ENCODE results near the gene TMEM109. TPM values are rescaled to one million over a fixed set of nuclear protein-coding genes. Genes with fewer than 3 reads are reported as not detected.

Gene TMEM109
- polyA plus RNA-seq, 1 donor from 2014 or later, result 1.8 TPM

DNA sequence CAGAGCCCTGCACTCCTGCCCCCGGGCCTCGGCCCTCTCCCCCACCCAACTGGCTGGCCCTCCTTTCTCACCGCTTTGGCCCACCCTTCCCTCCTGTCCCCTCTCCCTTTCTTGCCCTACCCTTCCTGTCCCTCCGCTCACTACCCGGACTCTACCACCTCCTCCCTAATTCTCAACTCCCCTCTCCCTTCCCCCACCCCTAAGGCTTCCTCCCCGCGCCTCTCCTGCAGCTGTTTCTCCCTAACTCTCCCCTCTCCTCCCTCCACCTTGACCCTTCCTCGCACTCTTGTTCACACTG lies 37.6 kb downstream of the TMEM109 start:
- no peak overlapping the region for H3K4me3 ChIP-seq (ENCODE audit: low read length)
- no peaks in the 10 kb centered on the region for H4K20me1 ChIP-seq (ENCODE audit: insufficient read depth)
- no peak overlapping the region for H3K27ac ChIP-seq (ENCODE audit: low read length)
- H3K9me2 ChIP-seq (ENCODE audit: insufficient read depth, low read length), result no peaks in the 10 kb centered on the region
- TF ChIP-seq, protein P1, sequence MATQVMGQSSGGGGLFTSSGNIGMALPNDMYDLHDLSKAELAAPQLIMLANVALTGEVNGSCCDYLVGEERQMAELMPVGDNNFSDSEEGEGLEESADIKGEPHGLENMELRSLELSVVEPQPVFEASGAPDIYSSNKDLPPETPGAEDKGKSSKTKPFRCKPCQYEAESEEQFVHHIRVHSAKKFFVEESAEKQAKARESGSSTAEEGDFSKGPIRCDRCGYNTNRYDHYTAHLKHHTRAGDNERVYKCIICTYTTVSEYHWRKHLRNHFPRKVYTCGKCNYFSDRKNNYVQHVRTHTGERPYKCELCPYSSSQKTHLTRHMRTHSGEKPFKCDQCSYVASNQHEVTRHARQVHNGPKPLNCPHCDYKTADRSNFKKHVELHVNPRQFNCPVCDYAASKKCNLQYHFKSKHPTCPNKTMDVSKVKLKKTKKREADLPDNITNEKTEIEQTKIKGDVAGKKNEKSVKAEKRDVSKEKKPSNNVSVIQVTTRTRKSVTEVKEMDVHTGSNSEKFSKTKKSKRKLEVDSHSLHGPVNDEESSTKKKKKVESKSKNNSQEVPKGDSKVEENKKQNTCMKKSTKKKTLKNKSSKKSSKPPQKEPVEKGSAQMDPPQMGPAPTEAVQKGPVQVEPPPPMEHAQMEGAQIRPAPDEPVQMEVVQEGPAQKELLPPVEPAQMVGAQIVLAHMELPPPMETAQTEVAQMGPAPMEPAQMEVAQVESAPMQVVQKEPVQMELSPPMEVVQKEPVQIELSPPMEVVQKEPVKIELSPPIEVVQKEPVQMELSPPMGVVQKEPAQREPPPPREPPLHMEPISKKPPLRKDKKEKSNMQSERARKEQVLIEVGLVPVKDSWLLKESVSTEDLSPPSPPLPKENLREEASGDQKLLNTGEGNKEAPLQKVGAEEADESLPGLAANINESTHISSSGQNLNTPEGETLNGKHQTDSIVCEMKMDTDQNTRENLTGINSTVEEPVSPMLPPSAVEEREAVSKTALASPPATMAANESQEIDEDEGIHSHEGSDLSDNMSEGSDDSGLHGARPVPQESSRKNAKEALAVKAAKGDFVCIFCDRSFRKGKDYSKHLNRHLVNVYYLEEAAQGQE (IDR thresholded peaks at IDR 0.05; ENCODE audit: borderline replicate concordance), result no peak
- TF ChIP-seq POLR2AphosphoS5 (IDR thresholded peaks at IDR 0.05), result no peak
- TF ChIP-seq, protein P2, sequence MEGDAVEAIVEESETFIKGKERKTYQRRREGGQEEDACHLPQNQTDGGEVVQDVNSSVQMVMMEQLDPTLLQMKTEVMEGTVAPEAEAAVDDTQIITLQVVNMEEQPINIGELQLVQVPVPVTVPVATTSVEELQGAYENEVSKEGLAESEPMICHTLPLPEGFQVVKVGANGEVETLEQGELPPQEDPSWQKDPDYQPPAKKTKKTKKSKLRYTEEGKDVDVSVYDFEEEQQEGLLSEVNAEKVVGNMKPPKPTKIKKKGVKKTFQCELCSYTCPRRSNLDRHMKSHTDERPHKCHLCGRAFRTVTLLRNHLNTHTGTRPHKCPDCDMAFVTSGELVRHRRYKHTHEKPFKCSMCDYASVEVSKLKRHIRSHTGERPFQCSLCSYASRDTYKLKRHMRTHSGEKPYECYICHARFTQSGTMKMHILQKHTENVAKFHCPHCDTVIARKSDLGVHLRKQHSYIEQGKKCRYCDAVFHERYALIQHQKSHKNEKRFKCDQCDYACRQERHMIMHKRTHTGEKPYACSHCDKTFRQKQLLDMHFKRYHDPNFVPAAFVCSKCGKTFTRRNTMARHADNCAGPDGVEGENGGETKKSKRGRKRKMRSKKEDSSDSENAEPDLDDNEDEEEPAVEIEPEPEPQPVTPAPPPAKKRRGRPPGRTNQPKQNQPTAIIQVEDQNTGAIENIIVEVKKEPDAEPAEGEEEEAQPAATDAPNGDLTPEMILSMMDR (IDR thresholded peaks at IDR 0.05; ENCODE audit: poor library complexity, severe bottlenecking), result no peak
- no peak for TF ChIP-seq EZH2 (IDR thresholded peaks at IDR 0.05; ENCODE audit: borderline replicate concordance, insufficient read depth, low read length, poor library complexity, severe bottlenecking)
- TF ChIP-seq RAD21 (conservative IDR thresholded peaks at IDR 0.05), result no peak
- TF ChIP-seq SMC3 (conservative IDR thresholded peaks at IDR 0.05; ENCODE audit: poor library complexity), result no peak
- no peak for TF ChIP-seq EP300 (conservative IDR thresholded peaks at IDR 0.05; ENCODE audit: poor library complexity, severe bottlenecking)
- TF ChIP-seq TAF1 (IDR thresholded peaks at IDR 0.05; ENCODE audit: low read depth), result no peak
- TF ChIP-seq MXI1 (conservative IDR thresholded peaks at IDR 0.05; ENCODE audit: poor library complexity, severe bottlenecking), result no peak
- H3K4me2 ChIP-seq (ENCODE audit: low read length), result no peak overlapping the region
- H3K79me2 ChIP-seq (replicated peaks; ENCODE audit: insufficient read depth, low read length), result no peaks in the 10 kb centered on the region
- no peaks in the 10 kb centered on the region for H3K9me3 ChIP-seq (ENCODE audit: low read length)
- H3K27me3 ChIP-seq (ENCODE audit: insufficient read depth, low read depth, low read length), result peaks cover 17% of the 10 kb centered on the region
- H3K9ac ChIP-seq (ENCODE audit: low read length), result no peak overlapping the region
- no peak overlapping the region for H2AFZ ChIP-seq (ENCODE audit: low read depth, low read length)
- no peaks in the 10 kb centered on the region for H3F3A ChIP-seq (ENCODE audit: insufficient read depth, low read length, poor library complexity, severe bottlenecking)
- H3K36me3 ChIP-seq (ENCODE audit: insufficient read depth, low read length), result no peaks in the 10 kb centered on the region

DNA sequence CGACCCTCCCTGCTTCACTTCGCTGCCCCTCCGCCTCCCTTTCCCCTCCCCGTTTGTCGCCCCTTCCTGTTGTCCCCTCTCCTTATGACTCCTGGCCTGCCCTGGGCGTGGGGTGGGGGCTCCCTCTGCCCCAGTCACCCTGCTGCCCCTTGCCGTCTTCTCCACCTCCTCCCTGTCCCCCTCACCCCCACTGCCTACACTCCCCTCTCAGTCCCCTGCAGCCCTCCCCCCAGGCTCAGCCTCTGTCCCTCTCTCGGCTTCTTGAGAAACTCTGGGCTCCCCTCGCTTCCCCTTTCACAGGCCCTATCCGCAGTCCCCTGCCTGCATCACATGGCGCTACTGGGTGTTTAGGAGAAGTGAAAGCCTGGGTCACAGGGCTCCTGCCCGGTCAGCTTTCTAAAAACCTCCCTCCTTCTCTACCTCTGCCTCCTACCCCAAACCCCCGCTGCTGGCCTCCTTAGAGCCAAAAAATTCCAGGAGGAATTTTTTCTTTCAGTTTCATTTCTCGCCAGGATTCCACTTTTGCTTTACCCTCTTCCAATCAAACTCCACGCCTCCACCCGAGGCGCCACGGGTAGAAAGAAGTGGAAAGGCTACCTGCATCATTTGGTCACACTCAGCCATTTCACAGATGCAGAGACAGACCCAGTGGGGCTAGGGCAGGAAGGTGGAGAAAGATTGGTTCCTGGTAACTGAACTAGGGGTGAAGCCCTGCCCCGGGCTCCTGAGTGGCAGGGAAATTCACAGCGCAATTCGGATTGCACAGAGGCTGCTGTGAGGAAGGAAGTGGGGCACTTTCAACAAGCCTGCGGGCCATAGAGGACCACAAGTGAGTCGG lies 38.2 kb downstream of the TMEM109 start, which contains the start of gene SLC15A3:
TSS of gene SLC15A3 (minus strand) at position 273 of the 838 bp plus-strand sequence. CDS start 625 bp downstream, outside the sequence.
- Histone ChIP-seq H3K9me2 (ENCODE audit: insufficient read depth, low read length) (no peaks in the 10 kb centered on the region), H3K27me3 (ENCODE audit: insufficient read depth, low read depth, low read length) (peaks cover 17% of the 10 kb centered on the region), H3K4me2 (ENCODE audit: low read length) (no peak within 1 kb of the TSS), H3K36me3 (ENCODE audit: insufficient read depth, low read length) (no peaks in the 10 kb centered on the region), H2AFZ (ENCODE audit: low read depth, low read length) (no peak within 1 kb of the TSS), H4K20me1 (ENCODE audit: insufficient read depth) (no peaks in the 10 kb centered on the region), H3F3A (ENCODE audit: insufficient read depth, low read length, poor library complexity, severe bottlenecking) (no peaks in the 10 kb centered on the region), H3K27ac (ENCODE audit: low read length) (no peak within 1 kb of the TSS), H3K4me3 (ENCODE audit: low read length) (no peak within 1 kb of the TSS), H3K9ac (ENCODE audit: low read length) (no peak within 1 kb of the TSS), H3K9me3 (ENCODE audit: low read length) (no peaks in the 10 kb centered on the region), H3K79me2 (replicated peaks; ENCODE audit: insufficient read depth, low read length) (no peaks in the 10 kb centered on the region)
- no peak for TF ChIP-seq SMC3 (conservative IDR thresholded peaks at IDR 0.05; ENCODE audit: poor library complexity)
- TF ChIP-seq MXI1 (conservative IDR thresholded peaks at IDR 0.05; ENCODE audit: poor library complexity, severe bottlenecking), result no peak
- no peak for TF ChIP-seq TAF1 (IDR thresholded peaks at IDR 0.05; ENCODE audit: low read depth)
- TF ChIP-seq EZH2 (IDR thresholded peaks at IDR 0.05; ENCODE audit: borderline replicate concordance, insufficient read depth, low read length, poor library complexity, severe bottlenecking), result no peak
- no peak for TF ChIP-seq RAD21 (conservative IDR thresholded peaks at IDR 0.05)
- TF ChIP-seq POLR2AphosphoS5 (IDR thresholded peaks at IDR 0.05), result no peak

Measured in neural cell (in vitro differentiated cells).